HEK293 (cell line): ENCODE data around the gene NUDT16L1.

Source experiments
- CTCF ChIA-PET: fragments of 350-600 bp; formaldehyde crosslinking; extraction: SDS; loops from one replicate; lab custom pipeline; 2021; ENCODE audit warnings: antibody characterized with exemption; lab: Yijun Ruan, JAX
- POLR2A ChIA-PET: fragments of 300-600 bp; formaldehyde crosslinking; extraction: SDS; loops from one replicate; lab custom pipeline; 2020; ENCODE audit warnings: antibody characterized with exemption, inconsistent platforms; lab: Yijun Ruan, JAX
- H3K27ac ChIP-seq: fragments of 200-500 bp; sonication (Bioruptor generic); 2 replicates; pipeline ENCODE4 v1.5.1; 2014; ENCODE audit warnings: low read depth, low read length, control low read depth, inconsistent platforms; ENCODE audit errors: extremely low read depth
- H3K36me3 ChIP-seq, 2 experiments: fragments of 200-500 bp in 1 of 2; sonication (Bioruptor generic) in 1 of 2; 1 replicate in 1 of 2; 2 replicates in 1 of 2; pipeline ENCODE4 v1.5.1; 2014 to 2017; ENCODE audit warnings: inconsistent platforms in 2 of 2, low read length in 2 of 2; ENCODE audit not compliant: control insufficient read depth in 2 of 2, insufficient read depth in 1 of 2
- H3K4me1 ChIP-seq: fragments of 200-500 bp; sonication (Bioruptor generic); 2 replicates; pipeline ENCODE4 v1.5.1; 2014; ENCODE audit warnings: mild to moderate bottlenecking, low read length, inconsistent platforms; ENCODE audit not compliant: control insufficient read depth, insufficient read depth
- H3K4me3 ChIP-seq: 2 replicates; pipeline ENCODE4 v1.5.1; 2011; ENCODE audit warnings: low read depth, mild to moderate bottlenecking, control low read depth, low read length, moderate library complexity
- H3K9me3 ChIP-seq: fragments of 200-500 bp; sonication (Bioruptor generic); 2 replicates; pipeline ENCODE4 v1.5.1; 2014; ENCODE audit warnings: low read depth, low read length, inconsistent platforms; ENCODE audit not compliant: control insufficient read depth, insufficient read depth
- FEZF1 ChIP-seq: fragments of 450-650 bp; formaldehyde crosslinking; IDR thresholded peaks from 2 replicates; pipeline ENCODE4 v1.5.1; 2016; ENCODE audit warnings: missing biosample characterization, missing genetic modification characterization
- MYNN ChIP-seq: fragments of 450-650 bp; formaldehyde crosslinking; IDR thresholded peaks from 2 replicates; pipeline ENCODE4 v1.5.1; 2016; ENCODE audit warnings: missing biosample characterization, missing genetic modification characterization, borderline replicate concordance
- TCF7L2 ChIP-seq: IDR thresholded peaks from 2 replicates; pipeline ENCODE4 v1.6.1; 2011; ENCODE audit warnings: low read depth, mild to moderate bottlenecking, inconsistent platforms, low read length, moderate library complexity, borderline replicate concordance
- TRIM28 ChIP-seq: IDR thresholded peaks from 2 replicates; pipeline ENCODE4 v1.6.1; 2011; ENCODE audit warnings: low read length, control low read depth, borderline replicate concordance
- ZBTB20 ChIP-seq: fragments of 450-650 bp; formaldehyde crosslinking; IDR thresholded peaks from 2 replicates; pipeline ENCODE4 v1.5.1; 2016; ENCODE audit warnings: missing biosample characterization, missing genetic modification characterization
- ZFP3 ChIP-seq: fragments of 450-650 bp; formaldehyde crosslinking; IDR thresholded peaks from 2 replicates; pipeline ENCODE4 v1.5.1; 2016; ENCODE audit warnings: low read depth, missing biosample characterization, missing genetic modification characterization
- ZIC2 ChIP-seq: fragments of 450-650 bp; formaldehyde crosslinking; IDR thresholded peaks from 2 replicates; pipeline ENCODE4 v1.5.1; 2016; ENCODE audit warnings: missing biosample characterization, missing genetic modification characterization
- ZNF10 ChIP-seq: fragments of 450-650 bp; formaldehyde crosslinking; IDR thresholded peaks from 2 replicates; pipeline ENCODE4 v1.5.1; 2017; ENCODE audit warnings: missing biosample characterization, missing genetic modification characterization
- ZNF214 ChIP-seq: fragments of 450-650 bp; formaldehyde crosslinking; IDR thresholded peaks from 2 replicates; pipeline ENCODE4 v1.5.1; 2017; ENCODE audit warnings: missing biosample characterization, mild to moderate bottlenecking, missing genetic modification characterization, borderline replicate concordance
- ZNF26 ChIP-seq: fragments of 450-650 bp; formaldehyde crosslinking; IDR thresholded peaks from 2 replicates; pipeline ENCODE4 v1.5.1; 2016; ENCODE audit warnings: missing biosample characterization, missing genetic modification characterization
- ZNF37A ChIP-seq: fragments of 450-650 bp; IDR thresholded peaks from 2 replicates; pipeline ENCODE4 v1.5.1; 2018; ENCODE audit warnings: missing biosample characterization, missing genetic modification characterization
- ZNF394 ChIP-seq: fragments of 450-650 bp; formaldehyde crosslinking; IDR thresholded peaks from 2 replicates; pipeline ENCODE4 v1.5.1; 2016; ENCODE audit warnings: missing biosample characterization, missing genetic modification characterization, mild to moderate bottlenecking, moderate library complexity, borderline replicate concordance
- ZNF404 ChIP-seq: fragments of 450-650 bp; formaldehyde crosslinking; IDR thresholded peaks from 2 replicates; pipeline ENCODE4 v1.5.1; 2017; ENCODE audit warnings: missing biosample characterization, missing genetic modification characterization
- ZNF518A ChIP-seq: fragments of 450-650 bp; formaldehyde crosslinking; conservative IDR thresholded peaks from 2 replicates; pipeline ENCODE4 v1.5.1; 2016; ENCODE audit warnings: low read depth, missing biosample characterization, missing genetic modification characterization
- ZNF549 ChIP-seq: fragments of 450-650 bp; IDR thresholded peaks from 2 replicates; pipeline ENCODE4 v1.5.1; 2018; ENCODE audit warnings: missing biosample characterization, missing genetic modification characterization, mild to moderate bottlenecking, inconsistent platforms, moderate library complexity
- ZNF768 ChIP-seq: fragments of 450-650 bp; formaldehyde crosslinking; IDR thresholded peaks from 2 replicates; pipeline ENCODE4 v1.5.1; 2018; ENCODE audit warnings: missing biosample characterization, mild to moderate bottlenecking, missing genetic modification characterization
- ZSCAN18 ChIP-seq: fragments of 450-650 bp; formaldehyde crosslinking; IDR thresholded peaks from 2 replicates; pipeline ENCODE4 v1.5.1; 2016; ENCODE audit warnings: missing biosample characterization, missing genetic modification characterization
- TF ChIP-seq, protein P1 (sequence below): fragments of 450-650 bp; formaldehyde crosslinking; IDR thresholded peaks from 2 replicates; pipeline ENCODE4 v1.5.1; 2016; ENCODE audit warnings: missing biosample characterization, missing genetic modification characterization, borderline replicate concordance
- TF ChIP-seq, protein P2 (sequence below): IDR thresholded peaks from 2 replicates; pipeline ENCODE4 v1.6.1; 2011; ENCODE audit warnings: mild to moderate bottlenecking, low read depth, low read length, borderline replicate concordance

The NUDT16L1 gene

DNA sequence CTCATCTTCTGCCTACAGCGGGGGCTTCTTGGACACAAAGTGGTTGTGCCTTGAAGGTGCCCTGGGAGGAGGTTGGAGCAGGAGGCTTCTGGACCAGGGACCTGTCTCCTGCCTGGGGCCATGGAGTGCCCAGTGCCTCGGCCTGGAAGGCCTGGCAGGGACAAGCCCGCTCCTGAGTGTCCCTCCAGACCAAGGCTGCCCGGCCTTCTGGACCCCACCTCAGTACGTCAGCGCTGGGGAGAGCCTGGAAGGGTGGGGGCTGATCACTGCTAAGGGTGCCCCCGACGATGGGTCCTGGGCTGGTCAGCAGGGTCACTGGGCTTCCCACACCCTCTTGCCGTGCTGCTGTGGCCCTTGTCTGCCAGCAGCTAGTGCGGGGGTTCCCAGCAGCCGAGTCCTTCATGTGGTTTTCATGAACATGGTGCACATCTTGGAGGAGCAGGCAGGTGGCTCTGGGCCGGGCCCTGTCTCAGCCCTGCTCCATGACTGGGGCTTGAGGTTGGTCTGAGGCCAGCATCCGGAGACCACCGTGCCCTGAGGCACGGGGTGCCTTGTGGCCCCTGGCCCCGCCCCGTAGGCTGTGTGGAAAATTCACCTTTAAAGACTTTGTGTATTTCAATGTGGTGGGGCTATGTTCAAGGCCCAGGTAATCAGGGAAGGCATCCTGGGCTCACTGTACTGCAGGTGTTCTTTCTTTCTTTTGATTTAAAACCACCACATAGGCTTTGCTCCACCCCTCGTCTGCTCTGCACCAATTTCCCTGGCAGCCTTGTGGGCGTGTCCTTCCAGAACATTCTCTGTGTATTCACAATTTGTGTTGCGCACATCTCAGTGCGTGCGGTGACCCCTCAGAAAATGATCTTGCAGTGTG lies 46.4 kb upstream of the NUDT16L1 start:
- no peaks in the 10 kb centered on the region for H3K4me1 ChIP-seq
- no peak overlapping the region for H3K4me3 ChIP-seq
- ChIA-PET POLR2A (no interaction called here), CTCF (no interaction called here)
- H3K36me3 ChIP-seq = peaks cover 0 to 40% of the 10 kb centered on the region in 2 experiments; a peak in 2 of 3 replicates
- no peak for TF ChIP-seq ZNF37A
- H3K27ac ChIP-seq = no peak overlapping the region
- no peaks in the 10 kb centered on the region for H3K9me3 ChIP-seq

DNA sequence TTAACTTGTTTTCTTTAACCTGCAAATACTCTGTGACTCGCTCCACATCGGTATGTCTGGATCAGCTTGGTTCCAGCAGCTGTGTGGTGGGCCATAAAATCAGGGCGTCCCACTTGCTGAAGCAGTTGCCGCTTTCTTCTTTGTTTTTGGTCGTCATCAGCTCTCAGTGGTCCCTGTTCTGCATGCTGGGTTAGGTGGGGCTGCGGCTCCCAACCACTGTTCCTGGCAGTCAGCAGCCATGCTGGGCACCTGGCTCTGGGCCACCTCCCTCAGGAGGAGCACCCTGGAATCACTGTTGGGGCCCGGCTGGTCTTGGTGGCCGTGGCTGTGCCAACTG lies 45.8 kb upstream of the NUDT16L1 start:
- H3K4me3 ChIP-seq = no peak overlapping the region
- H3K4me1 ChIP-seq = no peaks in the 10 kb centered on the region
- peaks cover 0 to 46% of the 10 kb centered on the region in 2 experiments; a peak in 2 of 3 replicates for H3K36me3 ChIP-seq
- H3K27ac ChIP-seq = no peak overlapping the region
- no peaks in the 10 kb centered on the region for H3K9me3 ChIP-seq
- CTCF ChIA-PET = no interaction called here
- POLR2A ChIA-PET = no interaction called here
- TF ChIP-seq ZBTB20 (tag by site-specific recombination) (no peak), TRIM28 (no peak), ZNF10 (no peak), FEZF1 (tag by site-specific recombination) (no peak), TCF7L2 (no peak), ZFP3 (tag by site-specific recombination) (no peak), ZSCAN18 (tag by site-specific recombination) (no peak), ZNF549 (tag by site-specific recombination) (no peak), MYNN (no peak), ZNF768 (tag by site-specific recombination) (no peak), ZNF404 (tag by site-specific recombination) (no peak), ZNF518A (no peak), ZNF394 (tag by site-specific recombination) (no peak), ZNF214 (no peak), ZNF37A (no peak), ZNF26 (no peak), ZIC2 (tag by site-specific recombination) (no peak)
- TF ChIP-seq, protein P1, sequence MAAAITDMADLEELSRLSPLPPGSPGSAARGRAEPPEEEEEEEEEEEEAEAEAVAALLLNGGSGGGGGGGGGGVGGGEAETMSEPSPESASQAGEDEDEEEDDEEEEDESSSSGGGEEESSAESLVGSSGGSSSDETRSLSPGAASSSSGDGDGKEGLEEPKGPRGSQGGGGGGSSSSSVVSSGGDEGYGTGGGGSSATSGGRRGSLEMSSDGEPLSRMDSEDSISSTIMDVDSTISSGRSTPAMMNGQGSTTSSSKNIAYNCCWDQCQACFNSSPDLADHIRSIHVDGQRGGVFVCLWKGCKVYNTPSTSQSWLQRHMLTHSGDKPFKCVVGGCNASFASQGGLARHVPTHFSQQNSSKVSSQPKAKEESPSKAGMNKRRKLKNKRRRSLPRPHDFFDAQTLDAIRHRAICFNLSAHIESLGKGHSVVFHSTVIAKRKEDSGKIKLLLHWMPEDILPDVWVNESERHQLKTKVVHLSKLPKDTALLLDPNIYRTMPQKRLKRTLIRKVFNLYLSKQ (tag by site-specific recombination) = no peak
- TF ChIP-seq, protein P2, sequence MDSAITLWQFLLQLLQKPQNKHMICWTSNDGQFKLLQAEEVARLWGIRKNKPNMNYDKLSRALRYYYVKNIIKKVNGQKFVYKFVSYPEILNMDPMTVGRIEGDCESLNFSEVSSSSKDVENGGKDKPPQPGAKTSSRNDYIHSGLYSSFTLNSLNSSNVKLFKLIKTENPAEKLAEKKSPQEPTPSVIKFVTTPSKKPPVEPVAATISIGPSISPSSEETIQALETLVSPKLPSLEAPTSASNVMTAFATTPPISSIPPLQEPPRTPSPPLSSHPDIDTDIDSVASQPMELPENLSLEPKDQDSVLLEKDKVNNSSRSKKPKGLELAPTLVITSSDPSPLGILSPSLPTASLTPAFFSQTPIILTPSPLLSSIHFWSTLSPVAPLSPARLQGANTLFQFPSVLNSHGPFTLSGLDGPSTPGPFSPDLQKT = no peak
